H1 (cell line): ENCODE results near the gene F10. TPM values are rescaled to one million over a fixed set of nuclear protein-coding genes. Genes with fewer than 3 reads are reported as not detected.

ENCODE experiments used
- CTCF ChIA-PET: fragments of 300-600 bp; sonication (Branson Sonifier 250); formaldehyde crosslinking; loops from one replicate; lab custom pipeline; 2021; ENCODE audit not compliant: partially characterized antibody; lab: Charles Lee
- POLR2A ChIA-PET: fragments of 300-600 bp; sonication (Branson Sonifier 250); formaldehyde crosslinking; loops from one replicate; lab custom pipeline; 2021; ENCODE audit warnings: inconsistent platforms; ENCODE audit not compliant: partially characterized antibody; lab: Charles Lee
- DNase-seq, 2 experiments: peaks; one replicate each; pipeline versions ENCODE4 v3.0.0 to v3.0.0-alpha.2; 2010 to 2022; ENCODE audit warnings: low spot score in 2 of 2, low read depth in 1 of 2, mixed read lengths in 1 of 2
- FAIRE-seq: peaks from 2 replicates; lab custom pipeline; 2011; peaks lifted over from hg19 to GRCh38; lab: Jason Lieb, UNC
- H2AFZ ChIP-seq: 2 replicates; pipeline ENCODE4 v1.8.1; 2012; ENCODE audit warnings: low read length, inconsistent platforms
- H2AK5ac ChIP-seq: 2 replicates; pipeline ENCODE4 v1.6.1; 2013; ENCODE audit warnings: low read depth, low read length
- H2BK120ac ChIP-seq: replicated peaks from 2 replicates; pipeline ENCODE3; 2013; ENCODE audit warnings: low read depth, low read length, inconsistent platforms
- H2BK12ac ChIP-seq: 2 replicates; pipeline ENCODE4 v1.6.1; 2013; ENCODE audit warnings: low read depth, low read length
- H2BK15ac ChIP-seq: 2 replicates; pipeline ENCODE4 v1.6.1; 2013; ENCODE audit warnings: low read length
- H2BK20ac ChIP-seq: 2 replicates; pipeline ENCODE4 v1.6.1; 2013; ENCODE audit warnings: low read length
- H2BK5ac ChIP-seq: 2 replicates; pipeline ENCODE4 v1.6.1; 2013; ENCODE audit warnings: low read depth, low read length
- H3K14ac ChIP-seq: 2 replicates; pipeline ENCODE4 v1.6.1; 2013; ENCODE audit warnings: inconsistent platforms; ENCODE audit not compliant: insufficient read length
- H3K18ac ChIP-seq: 2 replicates; pipeline ENCODE4 v1.6.1; 2013; ENCODE audit warnings: low read length; ENCODE audit errors: extremely low read depth
- H3K23ac ChIP-seq: 2 replicates; pipeline ENCODE4 v1.6.1; 2013; ENCODE audit warnings: inconsistent platforms; ENCODE audit not compliant: insufficient read length
- H3K23me2 ChIP-seq: 2 replicates; pipeline ENCODE4 v1.6.1; 2013; ENCODE audit warnings: low read depth, low read length
- H3K27ac ChIP-seq: 2 replicates; pipeline ENCODE4 v1.6.1; 2011; ENCODE audit warnings: low read depth, low read length, inconsistent platforms
- H3K27me3 ChIP-seq, 4 experiments: replicated peaks in 1 of 4; 1 replicate in 1 of 4; 2 replicates in 3 of 4; pipeline versions ENCODE4 v1.6.1 to v1.8.1; 2011 to 2013; ENCODE audit warnings: low read length in 3 of 4, mild to moderate bottlenecking in 3 of 4, inconsistent platforms in 2 of 4, mixed read lengths in 2 of 4, moderate library complexity in 1 of 4; ENCODE audit not compliant: control insufficient read depth in 3 of 4, insufficient read depth in 3 of 4; ENCODE audit errors: extremely low read depth in 1 of 4
- H3K36me3 ChIP-seq, 4 experiments: 2 replicates each; pipeline versions ENCODE4 v1.6.1 to v1.8.1; 2011 to 2013; ENCODE audit warnings: mild to moderate bottlenecking in 4 of 4, low read length in 3 of 4, moderate library complexity in 2 of 4, control low read depth in 1 of 4, inconsistent platforms in 1 of 4; ENCODE audit not compliant: insufficient read depth in 4 of 4, control insufficient read depth in 2 of 4
- H3K4ac ChIP-seq: replicated peaks from 2 replicates; pipeline ENCODE3; 2013; ENCODE audit warnings: low read length, low read depth, mixed read lengths, inconsistent platforms; ENCODE audit not compliant: insufficient read length
- H3K4me1 ChIP-seq, 4 experiments: replicated peaks in 1 of 4; 1 replicate in 1 of 4; 2 replicates in 3 of 4; pipeline versions ENCODE4 v1.6.1 to v1.8.1; 2011 to 2013; ENCODE audit warnings: low read length in 3 of 4, inconsistent platforms in 2 of 4, mixed read lengths in 1 of 4; ENCODE audit not compliant: insufficient read depth in 4 of 4, control insufficient read depth in 3 of 4
- H3K4me2 ChIP-seq, 2 experiments: 2 replicates each; pipeline versions ENCODE4 v1.6.1 to v1.8.1; 2011 to 2013; ENCODE audit warnings: low read depth in 2 of 2, low read length in 2 of 2, control low read depth in 1 of 2, inconsistent platforms in 1 of 2, mild to moderate bottlenecking in 1 of 2; ENCODE audit not compliant: insufficient read depth in 1 of 2
- H3K4me3 ChIP-seq, 4 experiments: fragments of 200-600, 300-600 bp in 1 of 4; sonication (generic), shearing (Covaris generic), sonication (Bioruptor Twin) in 1 of 4; 2 replicates each; pipeline versions ENCODE4 v1.5.1 to v1.8.1; 2011 to 2016; ENCODE audit warnings: low read length in 4 of 4, low read depth in 3 of 4, control low read depth in 2 of 4, inconsistent platforms in 2 of 4, mild to moderate bottlenecking in 2 of 4, mixed read lengths in 1 of 4, moderate library complexity in 1 of 4; ENCODE audit not compliant: insufficient read depth in 2 of 4; ENCODE audit errors: extremely low read depth in 1 of 4
- H3K56ac ChIP-seq: replicated peaks from 2 replicates; pipeline ENCODE3; 2013; ENCODE audit warnings: low read depth, mild to moderate bottlenecking, mixed read lengths, low read length, inconsistent platforms; ENCODE audit not compliant: insufficient read length
- H3K79me1 ChIP-seq: 2 replicates; pipeline ENCODE4 v1.6.1; 2013; ENCODE audit warnings: low read depth, low read length, control low read depth
- H3K79me2 ChIP-seq, 2 experiments: 2 replicates each; pipeline versions ENCODE4 v1.6.1 to v1.8.1; 2012 to 2013; ENCODE audit warnings: low read length in 2 of 2, mild to moderate bottlenecking in 2 of 2, inconsistent platforms in 1 of 2; ENCODE audit not compliant: insufficient read depth in 2 of 2, control insufficient read depth in 1 of 2
- H3K9ac ChIP-seq, 4 experiments: replicated peaks in 1 of 4; 1 replicate in 1 of 4; 2 replicates in 3 of 4; pipeline versions ENCODE4 v1.6.1 to v1.8.1; 2011 to 2013; ENCODE audit warnings: low read depth in 3 of 4, low read length in 3 of 4, control low read depth in 2 of 4, mild to moderate bottlenecking in 2 of 4, moderate library complexity in 2 of 4, inconsistent platforms in 1 of 4; ENCODE audit errors: extremely low read depth in 1 of 4
- H3K9me3 ChIP-seq, 2 experiments: 2 replicates each; pipeline versions ENCODE4 v1.6.1 to v1.8.1; 2012 to 2013; ENCODE audit warnings: mild to moderate bottlenecking in 2 of 2, moderate library complexity in 2 of 2, control low read depth in 1 of 2, inconsistent platforms in 1 of 2, low read depth in 1 of 2, low read length in 1 of 2, mixed read lengths in 1 of 2; ENCODE audit not compliant: insufficient read depth in 2 of 2
- H4K20me1 ChIP-seq, 2 experiments: replicated peaks in 1 of 2; 2 replicates each; pipeline versions ENCODE3 to v1.8.1; 2011 to 2013; ENCODE audit warnings: inconsistent platforms in 2 of 2, low read length in 2 of 2, mild to moderate bottlenecking in 1 of 2; ENCODE audit not compliant: insufficient read depth in 2 of 2, control insufficient read depth in 1 of 2
- H4K5ac ChIP-seq: 2 replicates; pipeline ENCODE4 v1.6.1; 2013; ENCODE audit warnings: low read length, low read depth, mixed read lengths, inconsistent platforms; ENCODE audit not compliant: insufficient read length
- H4K8ac ChIP-seq: 2 replicates; pipeline ENCODE4 v1.8.0; 2013; ENCODE audit warnings: mild to moderate bottlenecking, moderate library complexity, low read length, inconsistent platforms; ENCODE audit not compliant: insufficient read depth; ENCODE audit errors: extremely low read depth
- H4K91ac ChIP-seq: replicated peaks from 2 replicates; pipeline ENCODE3; 2013; ENCODE audit warnings: low read length, mixed read lengths, inconsistent platforms; ENCODE audit not compliant: insufficient read length
- ATF2 ChIP-seq: IDR thresholded peaks from 2 replicates; pipeline ENCODE4 v1.6.1; 2012; ENCODE audit warnings: low read length, inconsistent platforms
- RBBP5 ChIP-seq: IDR thresholded peaks from 2 replicates; pipeline ENCODE4 v1.7.1; 2012; ENCODE audit warnings: low read depth, mild to moderate bottlenecking, inconsistent platforms, low read length, moderate library complexity, borderline replicate concordance
- USF2 ChIP-seq: IDR thresholded peaks from 2 replicates; pipeline ENCODE4 v1.6.1; 2011; ENCODE audit warnings: low read length, improper control_type of control experiment
- YY1 ChIP-seq: IDR thresholded peaks from 2 replicates; pipeline ENCODE4 v1.6.1; 2011; ENCODE audit warnings: low read depth, mild to moderate bottlenecking, low read length
- WGBS, 2 experiments: shearing (Covaris generic) in 1 of 2; methylation state at CpG; one replicate each; pipeline versions ENCODE4 v1.1.6 to v1.1.7; 2013 to 2015; ENCODE audit warnings: low lambda C conversion rate in 2 of 2, mixed read lengths in 2 of 2, inconsistent platforms in 1 of 2, low coverage in 1 of 2, missing lambda C conversion rate in 1 of 2; ENCODE audit not compliant: insufficient replicate concordance in 2 of 2, insufficient coverage in 1 of 2, insufficient read length in 1 of 2; ENCODE audit errors: extremely low coverage in 1 of 2, missing lambda C conversion rate in 1 of 2; 5-methylcytosine and 5-hydroxymethylcytosine counted together
- polyA plus RNA-seq, 7 experiments: library from polyadenylated mRNA; depleted of rRNA in 3 of 7; stranded (reverse) in 5 of 7; unstranded in 2 of 7; fragments of >200 nt in 5 of 7; fragments of 200-250 nt in 2 of 7; gene quantifications; 1 replicate in 5 of 7; 2 replicates in 1 of 7; 4 replicates in 1 of 7; pipeline versions ENCODE4 v1.2.1 to v1.2.3, GENCODE V29; 2011 to 2013; ENCODE audit warnings: missing spikeins in 2 of 7, mixed read lengths in 2 of 7
- total RNA-seq: library from RNA; stranded (reverse); fragmentation: NEBNext Ultra II Directional; extraction: Animal tissue kit (Norgen Biotek cat#: 25700); gene quantifications from 2 replicates; pipeline ENCODE4 v1.2.1, GENCODE V29; 2021

F10 gene
- total and polyA plus RNA-seq, 2 of the 8 experiments (the other 6 are each of a cell fraction or from before 2014, with no cell fraction given): 2.0 to 4.2 TPM

- Histone ChIP-seq H2AK5ac (no peak overlapping the region), H3K4me2 (no peak overlapping the region), H3K36me3 (peaks cover 35 to 88% (median 69%) of the 10 kb centered on the region in 4 experiments), H3K27me3 (no peaks in the 10 kb centered on the region), H2BK15ac (no peak overlapping the region), H3K56ac (no peak overlapping the region), H2BK120ac (no peak overlapping the region), H3K4ac (no peak overlapping the region), H3K79me1 (peaks cover 3% of the 10 kb centered on the region; the same call in 1 of the 2 replicates), H2BK5ac (no peak overlapping the region), H3K23ac (no peak overlapping the region), H3K9ac (no peak overlapping the region), H3K18ac (no peak overlapping the region), H2BK12ac (no peak overlapping the region), H2AFZ (no peak overlapping the region), H4K5ac (no peak overlapping the region), H3K79me2 (peaks cover 0 to 14% of the 10 kb centered on the region in 2 experiments; a peak in 2 of 4 replicates), H3K14ac (no peak overlapping the region), H4K91ac (no peak overlapping the region), H2BK20ac (no peak overlapping the region), H4K8ac (no peak overlapping the region), H3K23me2 (no peaks in the 10 kb centered on the region), H3K9me3 (no peaks in the 10 kb centered on the region), H3K27ac (no peak overlapping the region), H3K4me3 (no peak overlapping the region), H4K20me1 (peaks cover 0 to 11% of the 10 kb centered on the region in 2 experiments), H3K4me1 (no peaks in the 10 kb centered on the region)
- POLR2A ChIA-PET: interaction anchor here (3.5 kb wide), 1 partner anchor 14 kb away, joined by 18 read pairs; the partner anchor contains the start of genes CUL4A and PCID2
- 95% methylated on average over 6 of the region's 6 CpGs; no CpG with 5 or more reads in 1 of the 2 experiments for WGBS, 2 experiments
- no peak for TF ChIP-seq YY1
- no peak for TF ChIP-seq ATF2
- TF ChIP-seq USF2: no peak
- no peak for TF ChIP-seq RBBP5
- FAIRE-seq (no peak), DNase-seq (no peak)
- CTCF ChIA-PET: no interaction called here
Measured at GRCh38 chr13:113195360-113195759, 72.8 kb downstream of the F10 start.
